ENCODE data around the gene CD2BP2.
"Not testable (repeated sequence)": the region's sequence is repeated elsewhere in the genome, so short reads cannot be mapped to it uniquely, and the experiment has no call there.

CD2BP2 gene

DNA sequence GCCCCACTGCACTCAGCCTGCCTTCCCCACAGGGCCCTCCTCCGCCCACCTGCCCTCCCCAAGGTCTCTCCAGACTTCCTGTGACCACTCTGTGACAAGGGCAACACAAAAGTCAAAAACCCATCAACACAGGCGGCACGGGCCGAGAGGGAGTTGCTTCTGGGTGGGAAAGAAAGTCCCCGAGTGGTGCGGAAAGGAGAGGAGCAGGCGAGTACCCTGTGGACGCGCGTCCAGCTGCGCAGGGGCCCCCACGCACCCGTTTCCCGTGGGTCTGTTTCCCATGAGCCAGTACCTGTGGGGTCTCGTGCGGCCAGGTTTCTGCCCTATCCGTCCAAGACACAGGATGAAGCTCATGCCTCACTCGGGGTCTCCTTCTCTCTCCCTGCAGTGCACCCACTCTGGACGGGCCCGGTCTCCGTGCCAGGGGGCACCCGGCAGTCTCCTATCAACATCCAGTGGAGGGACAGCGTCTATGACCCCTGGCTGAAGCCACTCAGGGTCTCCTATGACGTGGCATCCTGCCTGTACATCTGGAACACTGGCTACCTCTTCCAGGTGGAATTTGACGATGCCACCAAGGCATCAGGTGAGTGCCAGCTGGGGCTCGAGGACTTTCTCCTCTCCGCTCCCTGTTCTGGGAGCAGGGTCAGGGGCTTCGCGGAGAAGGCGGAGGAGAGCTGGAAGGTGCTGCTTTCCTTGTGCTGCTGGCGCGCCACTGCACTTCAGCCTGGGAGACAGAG lies 12.2 kb downstream of the CD2BP2 start:
- DNase-seq (ENCODE audit: low read depth in 1 of 2, low spot score in 1 of 2), result no peak

GRCh38 chr16:30341971-30342370 lies 13.1 kb downstream of the CD2BP2 start:
- not testable (repeated sequence) for DNase-seq (ENCODE audit: low read depth in 1 of 2, low spot score in 1 of 2)

- no peak for DNase-seq (ENCODE audit: low read depth in 1 of 2, low spot score in 1 of 2)
These were observed 14.5 kb downstream of the CD2BP2 start for GRCh38 chr16:30340621-30341020.

GRCh38 chr16:30338715-30339114 lies 16.4 kb downstream of the CD2BP2 start:
- DNase-seq (ENCODE audit: low read depth in 1 of 2, low spot score in 1 of 2), result not testable (repeated sequence)

GRCh38 chr16:30337964-30338357 lies 17.1 kb downstream of the CD2BP2 start:
- not testable (repeated sequence) for DNase-seq (ENCODE audit: low read depth in 1 of 2, low spot score in 1 of 2)

DNA sequence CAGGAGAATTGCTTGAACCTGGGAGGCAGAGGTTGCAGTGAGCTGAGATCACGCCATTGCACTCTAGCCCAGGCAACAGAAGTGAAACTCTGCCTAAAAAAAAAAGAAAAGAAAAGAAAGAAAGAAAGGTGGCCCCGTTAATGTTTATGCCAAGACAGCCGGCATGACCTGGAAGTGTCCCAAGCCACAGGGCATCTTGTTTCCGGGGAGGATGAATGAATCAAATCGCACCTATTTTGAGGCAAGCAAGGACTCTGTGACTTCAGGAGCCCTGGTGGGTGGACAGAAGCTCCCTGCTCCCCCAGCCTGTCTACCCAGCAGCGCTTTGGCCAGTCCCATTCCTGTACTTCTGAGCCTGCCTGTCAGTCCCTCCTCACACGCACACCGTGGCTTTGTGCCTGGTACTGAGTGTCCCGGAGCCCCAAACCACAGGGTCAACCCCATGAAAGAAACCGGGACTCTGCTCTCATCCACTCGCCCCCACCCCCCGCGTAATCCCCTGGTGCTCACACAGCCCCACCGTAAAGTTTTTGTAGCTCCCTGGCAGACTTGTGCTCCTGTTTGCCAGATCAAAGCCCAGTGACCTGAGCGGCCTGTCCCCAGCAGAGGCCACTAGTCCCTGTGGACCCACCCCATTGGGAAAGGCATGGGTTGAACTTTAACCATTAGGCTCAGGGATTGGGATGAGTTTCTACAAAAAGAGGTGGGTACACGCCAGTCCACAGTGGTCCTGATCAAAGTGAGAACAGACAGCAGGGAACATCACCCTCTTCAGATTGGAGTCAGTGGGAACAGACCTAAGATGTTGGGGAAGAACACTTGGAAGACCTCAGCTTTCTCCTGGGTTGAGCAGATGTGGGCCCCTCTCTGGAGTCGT lies 19.3 kb downstream of the CD2BP2 start:
- no peak for DNase-seq (ENCODE audit: low read depth in 1 of 2, low spot score in 1 of 2)

DNA sequence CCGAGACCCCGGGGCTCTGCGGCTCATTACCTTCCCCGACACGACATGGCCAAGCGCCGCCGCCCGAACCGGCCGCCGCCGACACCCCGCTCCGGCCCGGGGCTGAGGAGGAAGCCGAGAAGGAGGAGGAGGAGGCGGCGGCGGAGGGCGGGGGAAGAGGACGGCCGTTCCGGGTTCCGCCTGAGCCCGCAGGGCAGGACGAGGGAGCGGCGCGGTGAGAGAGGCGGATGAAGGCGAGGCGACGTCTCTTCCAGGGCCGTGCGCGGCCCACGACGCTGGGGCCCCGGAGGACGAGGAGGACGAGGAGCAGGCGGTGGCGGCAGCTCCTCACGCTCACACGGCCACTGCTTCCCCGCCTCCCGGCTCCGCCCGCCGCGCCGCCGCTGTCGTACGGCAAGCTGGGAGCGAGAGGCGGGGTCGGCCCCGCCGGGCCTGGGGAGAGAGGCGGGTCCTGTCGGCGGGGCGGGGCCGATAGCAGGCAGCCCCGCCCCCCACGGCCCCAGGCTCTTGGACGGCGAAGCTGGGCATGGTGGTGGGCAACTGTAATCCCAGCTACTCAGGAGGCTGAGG lies 20.0 kb downstream of the CD2BP2 start:
- DNase-seq (ENCODE audit: low read depth in 1 of 2, low spot score in 1 of 2), result peak; percentile 69 to 73

DNA sequence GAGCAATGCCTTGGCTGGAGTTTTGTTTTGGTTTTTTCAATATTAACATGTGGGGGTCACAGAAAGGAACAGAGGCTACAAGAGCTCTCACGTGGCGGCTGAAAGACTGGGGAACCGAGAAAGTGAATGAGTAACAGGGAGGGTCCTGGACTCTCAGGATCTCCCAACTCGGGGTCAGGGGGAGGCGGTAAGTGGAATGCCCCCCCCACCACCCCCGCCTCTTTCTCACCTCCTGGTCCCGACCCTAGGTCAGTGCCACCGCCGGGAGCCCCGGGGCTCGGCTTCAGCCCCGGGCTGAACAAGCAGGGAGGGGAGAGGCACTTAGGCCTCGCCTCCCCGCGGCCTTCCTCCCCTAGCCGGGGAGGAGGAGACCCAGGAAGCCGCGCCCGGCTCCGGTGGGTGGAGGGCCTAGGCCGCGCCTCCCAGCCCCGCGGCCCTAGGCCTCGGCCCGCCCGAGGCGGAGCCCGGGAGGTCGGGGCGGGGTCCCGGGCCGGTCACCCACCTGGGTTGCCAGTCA lies 20.6 kb downstream of the CD2BP2 start:
- DNase-seq (ENCODE audit: low read depth in 1 of 2, low spot score in 1 of 2), result peak; percentile 68

- not testable (repeated sequence) for DNase-seq (ENCODE audit: low read depth in 1 of 2, low spot score in 1 of 2)
These were observed 30.9 kb downstream of the CD2BP2 start for GRCh38 chr16:30324220-30324619.

DNA sequence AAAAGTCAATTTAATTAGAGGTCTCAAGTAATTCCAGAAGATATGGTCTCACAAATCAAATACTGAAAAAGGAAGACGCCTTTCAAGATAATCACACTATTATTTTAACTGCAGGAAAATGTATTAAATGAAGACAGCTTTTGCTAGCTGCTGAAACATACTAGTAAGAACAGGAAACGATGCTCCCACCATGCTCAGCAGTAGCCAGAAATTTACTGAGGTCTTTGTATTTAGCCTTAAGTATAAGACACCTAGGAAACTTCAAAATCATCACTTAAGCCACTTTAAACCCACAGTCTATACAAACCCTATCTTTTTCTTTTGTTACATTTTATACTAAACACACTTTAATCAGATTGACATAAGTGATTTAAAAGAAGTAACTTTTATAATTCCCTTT lies 36.5 kb downstream of the CD2BP2 start:
- DNase-seq (ENCODE audit: low read depth in 1 of 2, low spot score in 1 of 2), result not testable (repeated sequence)

GRCh38 chr16:30310937-30311336 lies 44.2 kb downstream of the CD2BP2 start:
- not testable (repeated sequence) for DNase-seq (ENCODE audit: low read depth in 1 of 2, low spot score in 1 of 2)

GRCh38 chr16:30309255-30309654 lies 45.9 kb downstream of the CD2BP2 start:
- not testable (repeated sequence) for DNase-seq (ENCODE audit: low read depth in 1 of 2, low spot score in 1 of 2)
